Testis (tissue), 3 donors: ENCODE data around the gene CUX1. TPM values are rescaled to one million over a fixed set of nuclear protein-coding genes. Genes with fewer than 3 reads are reported as not detected.

ENCODE experiments used
- DNase-seq: peaks from one replicate; pipeline ENCODE4 v3.0.0-alpha.2; 2019
- H3K27ac ChIP-seq, 2 donors: fragments of 200-600 bp; sonication (generic); one replicate each; pipeline ENCODE4 v1.5.1; 2019
- H3K27me3 ChIP-seq: fragments of 200-600 bp; sonication (generic); one replicate; pipeline ENCODE4 v1.5.1; 2019
- H3K36me3 ChIP-seq: fragments of 200-600 bp; sonication (generic); one replicate; pipeline ENCODE4 v1.5.1; 2017; ENCODE audit warnings: low read depth; ENCODE audit errors: missing control alignments
- H3K4me1 ChIP-seq: fragments of 200-600 bp; sonication (generic); one replicate; pipeline ENCODE4 v1.5.1; 2019
- H3K4me3 ChIP-seq, 2 donors: fragments of 200-600 bp; sonication (generic); one replicate each; pipeline ENCODE4 v1.5.1; 2017 to 2019
- H3K9me3 ChIP-seq: fragments of 200-600 bp; sonication (generic); one replicate; pipeline ENCODE4 v1.5.1; 2017
- CTCF ChIP-seq, 3 experiments: fragments of 450-650 bp in 2 of 3; fragments of 200-600 bp in 1 of 3; sonication (generic) in 1 of 3; IDR thresholded peaks; one replicate each; pipeline ENCODE4 v1.5.1; 2016 to 2019; ENCODE audit warnings: antibody characterized with exemption in 3 of 3, mild to moderate bottlenecking in 2 of 3, moderate library complexity in 1 of 3
- POLR2A ChIP-seq: fragments of 450-650 bp; IDR thresholded peaks from one replicate; pipeline ENCODE4 v1.6.1; 2017; ENCODE audit warnings: antibody characterized with exemption, mild to moderate bottlenecking, moderate library complexity
- WGBS, 2 donors: methylation state at CpG; one replicate each; pipeline ENCODE4 v1.1.5; 2018; 5-methylcytosine and 5-hydroxymethylcytosine counted together
- intact Hi-C: fragments of 100-400 bp; cut with DNase I; formaldehyde crosslinking; loops from one replicate; pipeline ENCODE4 v1.15.1; 2023; ENCODE audit warnings: low total_unique reads
- polyA plus RNA-seq: library from polyadenylated mRNA; stranded (reverse); fragments of 350-450 nt; fragmentation: Illumina TruSeq; extraction: RNeasy Lipid Tissue Mini Kit (QIAGEN cat#74804); gene quantifications from one replicate; pipeline ENCODE4 v1.2.3, GENCODE V29; 2014; ENCODE audit warnings: low read depth, low replicate concordance; ENCODE audit not compliant: insufficient read depth
- total RNA-seq, 2 donors: library from RNA; depleted of rRNA; stranded (reverse); fragments of >200 nt; gene quantifications; one replicate each; pipeline ENCODE4 v1.2.3, GENCODE V29; 2016

CUX1 gene
- total and polyA plus RNA-seq, 3 donors from 2014 or later = 30.8 to 46.3 (median 43.1) TPM

GRCh38 chr7:102115931-102116330 lies 298.5 kb downstream of the CUX1 start:
- intact Hi-C loops = no loop called here
- no peak for TF ChIP-seq POLR2A
- TF ChIP-seq CTCF (IDR thresholded peaks at IDR 0.05) = no peak
- Histone ChIP-seq H3K36me3 (no peaks in the 10 kb centered on the region), H3K9me3 (no peaks in the 10 kb centered on the region), H3K4me1 (peaks cover 10% of the 10 kb centered on the region), H3K4me3 (no peak overlapping the region), H3K27ac (no peak overlapping the region), H3K27me3 (no peaks in the 10 kb centered on the region)
- no peak for DNase-seq
- 91 to 92% methylated on average over 14 to 15 of the region's 15 CpGs for WGBS, 2 donors

- Histone ChIP-seq H3K27ac (no peak overlapping the region), H3K27me3 (no peaks in the 10 kb centered on the region), H3K9me3 (no peaks in the 10 kb centered on the region), H3K4me1 (peaks cover 10% of the 10 kb centered on the region), H3K4me3 (no peak overlapping the region), H3K36me3 (no peaks in the 10 kb centered on the region)
- TF ChIP-seq POLR2A (no peak), CTCF (IDR thresholded peaks at IDR 0.05) (no peak)
- no peak for DNase-seq
- intact Hi-C loops = no loop called here
- WGBS, 2 donors = 83 to 93% methylated on average over 6 of the region's 6 CpGs
Observed at GRCh38 chr7:102117743-102118142, 300.3 kb downstream of the CUX1 start.

- H3K36me3 ChIP-seq = no peaks in the 10 kb centered on the region
- no peaks in the 10 kb centered on the region for H3K9me3 ChIP-seq
- peak overlapping the region; percentile 12 to 17 for H3K27ac ChIP-seq
- peak; percentile 53 for DNase-seq
- intact Hi-C loops = no loop called here
- no peak overlapping the region for H3K4me3 ChIP-seq
- peaks cover 10% of the 10 kb centered on the region for H3K4me1 ChIP-seq
- no peak for TF ChIP-seq CTCF (IDR thresholded peaks at IDR 0.05)
- TF ChIP-seq POLR2A = no peak
- no peaks in the 10 kb centered on the region for H3K27me3 ChIP-seq
- WGBS, 2 donors = 46 to 51% methylated on average over 14 of the region's 14 CpGs
Observed at GRCh38 chr7:102119213-102119651, 301.8 kb downstream of the CUX1 start.

- no peak for DNase-seq
- H3K27ac ChIP-seq = peak overlapping the region; percentile 6 to 12
- TF ChIP-seq POLR2A (no peak), CTCF (IDR thresholded peaks at IDR 0.05) (no peak)
- 68 to 82% methylated on average over 5 to 7 of the region's 7 CpGs for WGBS, 2 donors
- no peaks in the 10 kb centered on the region for H3K9me3 ChIP-seq
- H3K4me3 ChIP-seq = no peak overlapping the region
- peaks cover 10% of the 10 kb centered on the region for H3K4me1 ChIP-seq
- intact Hi-C loops = no loop called here
- H3K27me3 ChIP-seq = no peaks in the 10 kb centered on the region
- no peaks in the 10 kb centered on the region for H3K36me3 ChIP-seq
Observed at GRCh38 chr7:102119925-102120324, 302.5 kb downstream of the CUX1 start.

GRCh38 chr7:102120666-102121195 lies 303.3 kb downstream of the CUX1 start:
- Histone ChIP-seq H3K27me3 (no peaks in the 10 kb centered on the region), H3K27ac (no peak overlapping the region), H3K36me3 (no peaks in the 10 kb centered on the region), H3K9me3 (no peaks in the 10 kb centered on the region), H3K4me3 (no peak overlapping the region), H3K4me1 (peaks cover 10% of the 10 kb centered on the region)
- DNase-seq = no peak
- 79 to 81% methylated on average over 5 of the region's 5 CpGs for WGBS, 2 donors
- intact Hi-C loops = no loop called here
- TF ChIP-seq CTCF (IDR thresholded peaks at IDR 0.05) (no peak), POLR2A (no peak)
